Tibial nerve (tissue), 4 donors: ENCODE measurements around the gene DCXR.

Source experiments
- CTCF ChIP-seq, 5 experiments: fragments of 200-600 bp in 3 of 5; fragments of 450-650 bp in 2 of 5; sonication (generic) in 3 of 5; IDR thresholded peaks; one replicate each; pipeline ENCODE4 v1.5.1; 2016 to 2019; ENCODE audit warnings: antibody characterized with exemption in 5 of 5, mild to moderate bottlenecking in 3 of 5, moderate library complexity in 2 of 5
- EP300 ChIP-seq, 2 donors: sonication (generic); formaldehyde crosslinking; IDR thresholded peaks; one replicate each; pipeline ENCODE4 v1.6.1; 2017; ENCODE audit warnings: antibody characterized with exemption in 2 of 2, mild to moderate bottlenecking in 1 of 2
- POLR2A ChIP-seq, 2 donors: fragments of 450-650 bp; IDR thresholded peaks; one replicate each; pipeline ENCODE4 v1.6.1; 2017; ENCODE audit warnings: antibody characterized with exemption in 2 of 2, mild to moderate bottlenecking in 2 of 2, moderate library complexity in 2 of 2

- TF ChIP-seq CTCF (IDR thresholded peaks at IDR 0.05): no peak
- TF ChIP-seq POLR2A (IDR thresholded peaks at IDR 0.05): no peak
- no peak for TF ChIP-seq EP300 (IDR thresholded peaks at IDR 0.05)
These were observed 25.5 kb upstream of the DCXR start for GRCh38 chr17:82062984-82063368.
